WERI-Rb-1 (cell line): ENCODE measurements around the gene P2RX7.

Source experiments
- DNase-seq: peaks from one replicate; pipeline ENCODE4 v3.0.0-alpha.2; 2020
- H3K27ac ChIP-seq: fragments of 250-450 bp; sonication (Bioruptor Pico); 2 replicates; pipeline ENCODE4 v1.5.1; 2020; ENCODE audit warnings: mild to moderate bottlenecking, moderate library complexity
- H3K27me3 ChIP-seq: fragments of 250-450 bp; sonication (Bioruptor Pico); 2 replicates; pipeline ENCODE4 v1.5.1; 2021; ENCODE audit warnings: mild to moderate bottlenecking, low read depth, moderate library complexity; ENCODE audit not compliant: insufficient read depth, severe bottlenecking
- H3K36me3 ChIP-seq: fragments of 250-450 bp; sonication (Bioruptor Pico); 2 replicates; pipeline ENCODE4 v1.5.1; 2020; ENCODE audit warnings: mild to moderate bottlenecking, moderate library complexity
- H3K4me3 ChIP-seq: 2 replicates; pipeline ENCODE4 v1.5.1; 2011; ENCODE audit warnings: low read depth, mild to moderate bottlenecking, control low read depth, low read length
- H3K9me3 ChIP-seq: fragments of 250-450 bp; sonication (Bioruptor Pico); 2 replicates; pipeline ENCODE4 v1.5.1; 2021; ENCODE audit warnings: mild to moderate bottlenecking, moderate library complexity; ENCODE audit not compliant: severe bottlenecking
- CTCF ChIP-seq: IDR thresholded peaks from 2 replicates; pipeline ENCODE4 v1.5.1; 2011; ENCODE audit warnings: low read depth, mild to moderate bottlenecking, control low read depth, inconsistent platforms, low read length

Gene P2RX7

GRCh38 chr12:121132601-121133481 is at the start of gene P2RX7:
Gene P2RX7 (plus strand): TSS chr12:121132876. CDS start chr12:121132971, 95 bp downstream.
- Histone ChIP-seq H3K4me3 (no peak within 1 kb of the TSS), H3K36me3 (no peaks in the 10 kb centered on the region), H3K9me3 (no peaks in the 10 kb centered on the region), H3K27me3 (peaks cover 28% of the 10 kb centered on the region), H3K27ac (no peak within 1 kb of the TSS)
- no peak for DNase-seq
- no peak for TF ChIP-seq CTCF

- no peak for TF ChIP-seq CTCF
- H3K27ac ChIP-seq, result no peak overlapping the region
- H3K9me3 ChIP-seq, result no peaks in the 10 kb centered on the region
- no peak for DNase-seq
- no peak overlapping the region for H3K4me3 ChIP-seq
- H3K36me3 ChIP-seq, result no peaks in the 10 kb centered on the region
- H3K27me3 ChIP-seq, result peaks cover 2% of the 10 kb centered on the region
Measured at GRCh38 chr12:121084229-121084628, 48.4 kb upstream of the P2RX7 start.

GRCh38 chr12:121085069-121085468 is 47.6 kb upstream of the P2RX7 start:
- Histone ChIP-seq H3K27ac (no peak overlapping the region), H3K36me3 (no peaks in the 10 kb centered on the region), H3K9me3 (no peaks in the 10 kb centered on the region), H3K4me3 (no peak overlapping the region), H3K27me3 (peaks cover 2% of the 10 kb centered on the region)
- no peak for DNase-seq
- no peak for TF ChIP-seq CTCF

GRCh38 chr12:121085506-121086353 is 46.9 kb upstream of the P2RX7 start:
- TF ChIP-seq CTCF, result no peak
- DNase-seq, result no peak

GRCh38 chr12:121086781-121087295 is 45.8 kb upstream of the P2RX7 start:
- no peak overlapping the region for H3K4me3 ChIP-seq
- no peak for DNase-seq
- H3K27me3 ChIP-seq, result peaks cover 2% of the 10 kb centered on the region
- H3K27ac ChIP-seq, result no peak overlapping the region
- H3K9me3 ChIP-seq, result no peaks in the 10 kb centered on the region
- TF ChIP-seq CTCF, result no peak
- H3K36me3 ChIP-seq, result no peaks in the 10 kb centered on the region

More at GRCh38 chr12:121085506-121086353, 46.9 kb upstream of the P2RX7 start:
- H3K27ac ChIP-seq, result no peak overlapping the region
- no peaks in the 10 kb centered on the region for H3K36me3 ChIP-seq
- no peaks in the 10 kb centered on the region for H3K9me3 ChIP-seq
- H3K27me3 ChIP-seq, result peaks cover 2% of the 10 kb centered on the region
- H3K4me3 ChIP-seq, result no peak overlapping the region
